Endothelial cell of umbilical vein (primary cell): Measurements from ENCODE around the gene MCM6. TPM values are rescaled to one million over a fixed set of nuclear protein-coding genes. Genes with fewer than 3 reads are reported as not detected.
"Not testable (repeated sequence)": the region's sequence is repeated elsewhere in the genome, so short reads cannot be mapped to it uniquely, and the experiment has no call there.

Experiments
- BruUV-seq: library from RNA; stranded (reverse); fragments of 400-500 nt; replicated peaks from 2 replicates; lab custom pipeline; 2021; lab: Mats Ljungman, UMichigan
- CTCF ChIA-PET: fragments of 300-600, 350-600 bp; sonication (Branson Sonifier 250); formaldehyde crosslinking; loops from one replicate; lab custom pipeline; 2021; ENCODE audit warnings: antibody characterized with exemption, inconsistent platforms; lab: Charles Lee
- POLR2A ChIA-PET: fragments of 300-600, 350-600 bp; sonication (Branson Sonifier 250); formaldehyde crosslinking; loops from one replicate; lab custom pipeline; 2021; ENCODE audit warnings: antibody characterized with exemption, inconsistent platforms; lab: Charles Lee
- DNase-seq: peaks from one replicate; pipeline ENCODE4 v3.0.0-alpha.2; 2011; ENCODE audit warnings: low read depth, low spot score
- FAIRE-seq: peaks from 2 replicates; lab custom pipeline; 2011; peaks lifted over from hg19 to GRCh38; lab: Jason Lieb, UNC
- H2AFZ ChIP-seq: 2 replicates; pipeline ENCODE4 v1.6.0; 2012; ENCODE audit warnings: low read depth, low read length, control low read depth, inconsistent platforms
- H3K27ac ChIP-seq: 2 replicates; pipeline ENCODE4 v1.5.1; 2011; ENCODE audit warnings: low read depth, mild to moderate bottlenecking, control low read depth, low read length, moderate library complexity; ENCODE audit not compliant: insufficient read depth
- H3K27me3 ChIP-seq, 2 experiments: 2 replicates each; pipeline versions ENCODE4 v1.6.0 to v1.6.1; 2011; ENCODE audit warnings: low read length in 2 of 2, mixed read lengths in 1 of 2; ENCODE audit not compliant: control insufficient read depth in 2 of 2, insufficient read depth in 2 of 2
- H3K36me3 ChIP-seq, 2 experiments: 2 replicates in 1 of 2; 3 replicates in 1 of 2; pipeline ENCODE4 v1.5.1; 2011; ENCODE audit warnings: low read length in 2 of 2, mild to moderate bottlenecking in 1 of 2, moderate library complexity in 1 of 2; ENCODE audit not compliant: control insufficient read depth in 2 of 2, insufficient read depth in 2 of 2; ENCODE audit errors: extremely low read depth in 1 of 2
- H3K4me1 ChIP-seq: 3 replicates; pipeline ENCODE4 v1.5.1; 2011; ENCODE audit warnings: mild to moderate bottlenecking, low read length; ENCODE audit not compliant: control insufficient read depth, insufficient read depth; ENCODE audit errors: extremely low read depth
- H3K4me2 ChIP-seq: 2 replicates; pipeline ENCODE4 v1.6.1; 2011; ENCODE audit warnings: low read length, control low read depth, mixed read lengths; ENCODE audit not compliant: insufficient read depth
- H3K4me3 ChIP-seq, 3 experiments: fragments of 200-600 bp in 1 of 3; sonication (generic), shearing (Covaris generic) in 1 of 3; replicated peaks in 1 of 3; 2 replicates each; pipeline ENCODE4 v1.5.1; 2011 to 2016; ENCODE audit warnings: control low read depth in 3 of 3, low read length in 3 of 3, mild to moderate bottlenecking in 2 of 3, inconsistent platforms in 1 of 3, low read depth in 1 of 3, moderate library complexity in 1 of 3; ENCODE audit not compliant: insufficient read depth in 1 of 3
- H3K79me2 ChIP-seq: 2 replicates; pipeline ENCODE4 v1.6.0; 2012; ENCODE audit warnings: low read length, inconsistent platforms; ENCODE audit not compliant: control insufficient read depth, insufficient read depth
- H3K9ac ChIP-seq: replicated peaks from 2 replicates; pipeline ENCODE3; 2011; ENCODE audit warnings: low read length, control low read depth; ENCODE audit not compliant: insufficient read depth; ENCODE audit errors: extremely low read depth
- H3K9me1 ChIP-seq: replicated peaks from 3 replicates; pipeline ENCODE4 v1.6.0; 2011; ENCODE audit warnings: mild to moderate bottlenecking, low read length; ENCODE audit not compliant: control insufficient read depth, insufficient read depth; ENCODE audit errors: extremely low read depth
- H3K9me3 ChIP-seq: replicated peaks from 2 replicates; pipeline ENCODE4 v1.5.1; 2012; ENCODE audit warnings: low read length, inconsistent platforms; ENCODE audit not compliant: control insufficient read depth, insufficient read depth
- H4K20me1 ChIP-seq: replicated peaks from 2 replicates; pipeline ENCODE3; 2011; ENCODE audit warnings: mild to moderate bottlenecking, low read length; ENCODE audit not compliant: control insufficient read depth, insufficient read depth; ENCODE audit errors: extremely low read depth
- FOS ChIP-seq: IDR thresholded peaks from 2 replicates; pipeline ENCODE4 v1.6.1; 2011; ENCODE audit warnings: mild to moderate bottlenecking, low read length, moderate library complexity, borderline replicate concordance; ENCODE audit not compliant: insufficient read depth
- POLR2AphosphoS5 ChIP-seq: IDR thresholded peaks from 2 replicates; pipeline ENCODE4 v1.6.1; 2012; ENCODE audit warnings: low read depth, mild to moderate bottlenecking, control low read depth, low read length, moderate library complexity; ENCODE audit not compliant: insufficient read depth
- dilution Hi-C: fragments of 300-500 bp; cut with MboI; formaldehyde crosslinking; loops from one replicate; pipeline ENCODE4 v1.15.0; 2019; ENCODE audit warnings: low sequenced_read_pairs; ENCODE audit not compliant: extremely low pct_ligation_motif_present
- intact Hi-C: fragments of 100-400 bp; cut with micrococcal nuclease; formaldehyde crosslinking; loops from one replicate; pipeline ENCODE4 v1.10.0; 2022
- polyA plus RNA-seq, 4 experiments: library from polyadenylated mRNA; depleted of rRNA in 3 of 4; stranded (reverse) in 3 of 4; unstranded in 1 of 4; fragments of >200 nt; gene quantifications; 2 replicates each; pipeline versions ENCODE4 v1.2.1 to v1.2.3, GENCODE V29; 2011 to 2012; ENCODE audit warnings: missing spikeins in 1 of 4
- total RNA-seq: library from RNA; stranded (reverse); gene quantifications from 2 replicates; pipeline ENCODE4 v1.2.3, GENCODE V29; 2021
- TF ChIP-seq, protein P1 (sequence below), 2 donors: IDR thresholded peaks; 1 replicate in 1 of 2; 2 replicates in 1 of 2; pipeline ENCODE4 v1.5.1; 2011; ENCODE audit warnings: low read length in 2 of 2, mild to moderate bottlenecking in 2 of 2, moderate library complexity in 2 of 2, control low read depth in 1 of 2, inconsistent platforms in 1 of 2, low read depth in 1 of 2; ENCODE audit not compliant: insufficient read depth in 1 of 2; ENCODE audit errors: extremely low read depth in 1 of 2

MCM6 gene
- total and polyA plus RNA-seq, 2 donors (not counting 3 experiments of a cell fraction or from before 2014, with no cell fraction given): 20.6 to 52.6 TPM

DNA sequence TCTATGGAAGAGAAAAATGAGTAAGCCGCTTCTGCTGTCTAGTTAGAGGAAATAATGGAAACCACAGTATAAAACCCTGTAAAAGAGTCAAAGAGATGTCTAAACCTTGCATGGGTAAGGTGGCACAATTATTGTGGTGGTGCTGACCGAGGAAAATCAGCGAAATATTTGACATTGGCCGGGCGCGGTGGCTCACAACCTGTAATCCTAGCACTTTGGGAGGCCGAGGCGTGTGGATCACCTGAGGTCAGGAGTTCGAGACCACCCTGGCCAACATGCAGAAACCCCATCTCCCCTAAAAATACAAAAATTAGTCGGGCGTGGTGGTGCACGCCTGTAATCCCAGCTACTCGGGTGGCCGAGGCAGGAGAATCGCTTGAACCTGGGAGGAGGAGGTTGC lies 527 bp upstream of the MCM6 start:
- CTCF ChIA-PET: interaction anchor here (0.8 to 1.9 kb wide), 4 partner anchors 9 to 888 kb away, joined by 3 to 8 read pairs (median 5); no protein-coding TSS in a partner anchor
- dilution Hi-C loops, H3K36me3 ChIP-seq, H3K27me3 ChIP-seq, H3K9me3 ChIP-seq, H4K20me1 ChIP-seq, H3K4me1 ChIP-seq, BruUV-seq, H3K9me1 ChIP-seq, FAIRE-seq, DNase-seq, POLR2A ChIA-PET, H3K27ac ChIP-seq: not testable (repeated sequence)
- intact Hi-C loops: loop anchor here (5.0 kb wide), 3 partner anchors 36 to 344 kb away; partner anchors contain the start of genes R3HDM1, UBXN4 and ZRANB3
- Histone ChIP-seq H3K79me2 (peaks cover 30% of the 10 kb centered on the region), H2AFZ (peak overlapping the region; percentile 75), H3K4me3 (peak overlapping the region in 2 of 3 experiments; percentile 57 to 83), H3K4me2 (peak overlapping the region; percentile 73), H3K9ac (peak overlapping the region; percentile 83)

- Histone ChIP-seq H3K27ac (peak overlapping the region; percentile 58), H3K4me2 (peak overlapping the region; percentile 85), H3K4me3 (peak overlapping the region; percentile 75 to 83 (median 76)), H2AFZ (peak overlapping the region; percentile 97), H3K79me2 (peaks cover 30% of the 10 kb centered on the region), H3K27me3 (no peaks in the 10 kb centered on the region), H3K9me3 (no peaks in the 10 kb centered on the region), H3K36me3 (peaks cover 0 to 4% of the 10 kb centered on the region in 2 experiments), H3K9me1 (no peaks in the 10 kb centered on the region), H4K20me1 (no peaks in the 10 kb centered on the region), H3K9ac (peak overlapping the region; percentile 83), H3K4me1 (peaks cover 5% of the 10 kb centered on the region)
- TF ChIP-seq POLR2AphosphoS5 (no peak), FOS (no peak)
- TF ChIP-seq, protein P1, sequence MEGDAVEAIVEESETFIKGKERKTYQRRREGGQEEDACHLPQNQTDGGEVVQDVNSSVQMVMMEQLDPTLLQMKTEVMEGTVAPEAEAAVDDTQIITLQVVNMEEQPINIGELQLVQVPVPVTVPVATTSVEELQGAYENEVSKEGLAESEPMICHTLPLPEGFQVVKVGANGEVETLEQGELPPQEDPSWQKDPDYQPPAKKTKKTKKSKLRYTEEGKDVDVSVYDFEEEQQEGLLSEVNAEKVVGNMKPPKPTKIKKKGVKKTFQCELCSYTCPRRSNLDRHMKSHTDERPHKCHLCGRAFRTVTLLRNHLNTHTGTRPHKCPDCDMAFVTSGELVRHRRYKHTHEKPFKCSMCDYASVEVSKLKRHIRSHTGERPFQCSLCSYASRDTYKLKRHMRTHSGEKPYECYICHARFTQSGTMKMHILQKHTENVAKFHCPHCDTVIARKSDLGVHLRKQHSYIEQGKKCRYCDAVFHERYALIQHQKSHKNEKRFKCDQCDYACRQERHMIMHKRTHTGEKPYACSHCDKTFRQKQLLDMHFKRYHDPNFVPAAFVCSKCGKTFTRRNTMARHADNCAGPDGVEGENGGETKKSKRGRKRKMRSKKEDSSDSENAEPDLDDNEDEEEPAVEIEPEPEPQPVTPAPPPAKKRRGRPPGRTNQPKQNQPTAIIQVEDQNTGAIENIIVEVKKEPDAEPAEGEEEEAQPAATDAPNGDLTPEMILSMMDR (IDR thresholded peaks at IDR 0.05; ENCODE audit: extremely low read depth in 1 of 2, insufficient read depth in 1 of 2, low read depth in 1 of 2, low read length in 2 of 2): no peak
- dilution Hi-C loops: no loop called here
- ChIA-PET CTCF (interaction anchor here (0.8 to 1.9 kb wide), 8 partner anchors 9 to 887 kb away, joined by 3 to 8 read pairs (median 4); no protein-coding TSS in a partner anchor), POLR2A (no interaction called here)
- FAIRE-seq: peak; percentile 24
- intact Hi-C loops: loop anchor here (2.0 to 5.0 kb wide), 4 partner anchors 15 to 343 kb away; partner anchors contain the start of genes R3HDM1, UBXN4 and ZRANB3
- DNase-seq: peak; percentile 54
- BruUV-seq: no TSS peak
Observed at GRCh38 chr2:135875491-135876065, 665 bp downstream of the MCM6 start.
